Mesenchymal stem cell (in vitro differentiated cells and primary cell): ENCODE results near the gene NOP9.

Experiments used
- DNase-seq: peaks from one replicate; pipeline ENCODE4 v3.0.0-alpha.2; 2013
- H2AFZ ChIP-seq: one replicate; pipeline ENCODE4 v1.6.1; 2013; ENCODE audit warnings: low read depth, mild to moderate bottlenecking, control low read depth, inconsistent platforms, low read length, moderate library complexity
- H2AK5ac ChIP-seq: 2 replicates; pipeline ENCODE4 v1.6.1; 2013; ENCODE audit warnings: low read length, moderate library complexity, mild to moderate bottlenecking, inconsistent platforms; ENCODE audit not compliant: severe bottlenecking
- H2BK120ac ChIP-seq: one replicate; pipeline ENCODE4 v1.6.1; 2013; ENCODE audit warnings: low read depth, mild to moderate bottlenecking, inconsistent platforms, low read length, moderate library complexity
- H2BK12ac ChIP-seq, 2 experiments: one replicate each; pipeline ENCODE4 v1.6.1; 2013; ENCODE audit warnings: inconsistent platforms in 2 of 2, low read length in 2 of 2, mild to moderate bottlenecking in 2 of 2, moderate library complexity in 2 of 2, control low read depth in 1 of 2
- H2BK15ac ChIP-seq: one replicate; pipeline ENCODE4 v1.6.1; 2013; ENCODE audit warnings: mild to moderate bottlenecking, low read depth, inconsistent platforms; ENCODE audit not compliant: poor library complexity, severe bottlenecking
- H2BK5ac ChIP-seq: 2 replicates; pipeline ENCODE4 v1.6.1; 2013; ENCODE audit warnings: low read depth, mild to moderate bottlenecking, low read length, control low read depth, inconsistent platforms; ENCODE audit not compliant: poor library complexity, severe bottlenecking
- H3K14ac ChIP-seq, 2 experiments: one replicate each; pipeline ENCODE4 v1.6.1; 2013; ENCODE audit warnings: inconsistent platforms in 2 of 2, low read length in 2 of 2, control low read depth in 1 of 2, mild to moderate bottlenecking in 1 of 2, moderate library complexity in 1 of 2
- H3K18ac ChIP-seq, 2 experiments: one replicate each; pipeline ENCODE4 v1.6.1; 2013; ENCODE audit warnings: inconsistent platforms in 2 of 2, low read length in 2 of 2, control low read depth in 1 of 2, low read depth in 1 of 2, mild to moderate bottlenecking in 1 of 2
- H3K23ac ChIP-seq, 2 experiments: one replicate each; pipeline ENCODE4 v1.6.1; 2013; ENCODE audit warnings: inconsistent platforms in 2 of 2, low read length in 2 of 2, mild to moderate bottlenecking in 2 of 2, moderate library complexity in 2 of 2, control low read depth in 1 of 2
- H3K27ac ChIP-seq: 2 replicates; pipeline ENCODE4 v1.5.1; 2013; ENCODE audit warnings: mild to moderate bottlenecking, moderate library complexity, low read length, control low read depth, inconsistent platforms; ENCODE audit not compliant: poor library complexity, severe bottlenecking
- H3K27me3 ChIP-seq, 2 experiments: 2 replicates each; pipeline versions ENCODE4 v1.6.1 to v1.7.0; 2013; ENCODE audit warnings: low read length in 2 of 2, mild to moderate bottlenecking in 2 of 2, moderate library complexity in 2 of 2, control low read depth in 1 of 2, inconsistent platforms in 1 of 2; ENCODE audit not compliant: control insufficient read depth in 1 of 2, insufficient read depth in 1 of 2
- H3K36me3 ChIP-seq, 2 experiments: 2 replicates each; pipeline versions ENCODE4 v1.6.1 to v1.7.0; 2013; ENCODE audit warnings: low read length in 2 of 2, control low read depth in 1 of 2, inconsistent platforms in 1 of 2, low read depth in 1 of 2, mild to moderate bottlenecking in 1 of 2; ENCODE audit not compliant: insufficient read depth in 2 of 2, control insufficient read depth in 1 of 2
- H3K4ac ChIP-seq, 2 experiments: one replicate each; pipeline ENCODE4 v1.6.1; 2013; ENCODE audit warnings: inconsistent platforms in 2 of 2, low read length in 2 of 2, mild to moderate bottlenecking in 2 of 2, moderate library complexity in 2 of 2, control low read depth in 1 of 2, low read depth in 1 of 2
- H3K4me1 ChIP-seq: 2 replicates; pipeline ENCODE4 v1.6.1; 2013; ENCODE audit warnings: low read depth, low read length, control low read depth; ENCODE audit not compliant: control insufficient read depth, insufficient read depth
- H3K4me2 ChIP-seq: 2 replicates; pipeline ENCODE4 v1.6.1; 2013; ENCODE audit warnings: low read length, mild to moderate bottlenecking, inconsistent platforms; ENCODE audit not compliant: poor library complexity, severe bottlenecking
- H3K4me3 ChIP-seq, 2 experiments: 2 replicates each; pipeline versions ENCODE4 v1.5.1 to v1.7.0; 2013; ENCODE audit warnings: low read length in 2 of 2, mild to moderate bottlenecking in 2 of 2, control low read depth in 1 of 2, low read depth in 1 of 2; ENCODE audit not compliant: insufficient read depth in 1 of 2
- H3K79me1 ChIP-seq: replicated peaks from 2 replicates; pipeline ENCODE4 v1.6.1; 2013; ENCODE audit warnings: mild to moderate bottlenecking, control low read depth, low read length, inconsistent platforms; ENCODE audit not compliant: poor library complexity, severe bottlenecking
- H3K9ac ChIP-seq: 2 replicates; pipeline ENCODE4 v1.7.0; 2013; ENCODE audit warnings: mild to moderate bottlenecking, low read length, moderate library complexity
- H3K9me3 ChIP-seq: 2 replicates; pipeline ENCODE4 v1.7.0; 2013; ENCODE audit warnings: mild to moderate bottlenecking, low read length; ENCODE audit not compliant: control insufficient read depth
- H4K8ac ChIP-seq: one replicate; pipeline ENCODE4 v1.6.1; 2013; ENCODE audit warnings: inconsistent platforms, mild to moderate bottlenecking, low read length, moderate library complexity
- H4K91ac ChIP-seq: one replicate; pipeline ENCODE4 v1.6.1; 2013; ENCODE audit warnings: mild to moderate bottlenecking, low read length, inconsistent platforms
- WGBS: methylation state at CpG from one replicate; pipeline ENCODE4 v1.1.7; 2013; ENCODE audit warnings: mixed read lengths; 5-methylcytosine and 5-hydroxymethylcytosine counted together

Gene NOP9

DNA sequence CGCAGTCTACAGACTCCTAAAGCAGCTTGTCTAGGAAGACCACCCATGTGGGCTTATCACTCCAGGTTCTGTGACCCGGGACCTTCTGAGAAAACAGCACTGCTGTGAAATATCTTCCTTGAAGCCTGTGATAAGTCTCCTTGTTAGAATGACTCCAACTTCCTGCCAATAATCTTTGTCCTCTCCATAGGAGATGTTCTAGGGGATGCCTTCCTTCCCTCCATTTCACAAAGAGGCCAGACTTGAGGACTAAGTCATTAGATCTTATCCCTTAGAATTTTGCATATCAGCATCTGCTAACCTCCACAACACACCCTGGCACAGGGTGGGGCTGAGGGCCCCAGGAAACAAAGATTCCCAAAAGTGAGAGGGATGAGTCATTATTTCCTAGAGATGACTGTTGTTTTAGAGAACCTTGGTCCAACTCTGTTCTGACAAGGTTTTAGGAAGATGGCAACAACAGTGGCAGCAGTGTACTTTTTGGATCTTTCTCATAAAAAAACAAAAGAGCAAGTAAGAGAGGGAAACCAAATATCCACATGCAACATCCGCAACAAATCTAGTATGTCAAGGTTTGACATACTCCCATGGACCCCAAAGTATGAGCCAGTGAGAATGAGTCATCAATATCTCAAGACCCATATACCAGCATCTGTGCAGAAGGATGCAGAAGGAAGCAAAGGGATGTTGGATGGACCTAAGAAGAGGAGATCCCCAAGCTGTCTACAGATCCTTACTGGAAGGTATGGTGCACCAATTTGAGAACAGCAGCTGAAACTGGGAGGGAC is 17.7 kb downstream of the NOP9 start:
- no peak overlapping the region for H3K27ac ChIP-seq
- no peak overlapping the region for H3K4me2 ChIP-seq
- H3K27me3 ChIP-seq, result peaks cover 11 to 31% of the 10 kb centered on the region in 2 experiments
- H2BK15ac ChIP-seq, result no peak overlapping the region
- H4K91ac ChIP-seq, result no peak overlapping the region
- no peak overlapping the region for H4K8ac ChIP-seq
- no peak overlapping the region for H2BK120ac ChIP-seq
- no peaks in the 10 kb centered on the region for H3K36me3 ChIP-seq
- H2BK12ac ChIP-seq, result no peak overlapping the region
- WGBS, result 35% methylated on average over 2 of the region's 3 CpGs
- peak overlapping the region in 1 of 2 experiments; percentile 10 for H3K4ac ChIP-seq
- no peak overlapping the region for H3K9ac ChIP-seq
- peaks cover 6% of the 10 kb centered on the region for H3K4me1 ChIP-seq
- H3K79me1 ChIP-seq, result no peaks in the 10 kb centered on the region
- H3K9me3 ChIP-seq, result no peaks in the 10 kb centered on the region
- DNase-seq, result peak; percentile 13
- H3K4me3 ChIP-seq, result no peak overlapping the region
- H2AK5ac ChIP-seq, result no peak overlapping the region
- H3K18ac ChIP-seq, result no peak overlapping the region
- no peak overlapping the region for H3K23ac ChIP-seq
- no peak overlapping the region for H3K14ac ChIP-seq
- no peak overlapping the region for H2AFZ ChIP-seq
- no peak overlapping the region for H2BK5ac ChIP-seq

DNA sequence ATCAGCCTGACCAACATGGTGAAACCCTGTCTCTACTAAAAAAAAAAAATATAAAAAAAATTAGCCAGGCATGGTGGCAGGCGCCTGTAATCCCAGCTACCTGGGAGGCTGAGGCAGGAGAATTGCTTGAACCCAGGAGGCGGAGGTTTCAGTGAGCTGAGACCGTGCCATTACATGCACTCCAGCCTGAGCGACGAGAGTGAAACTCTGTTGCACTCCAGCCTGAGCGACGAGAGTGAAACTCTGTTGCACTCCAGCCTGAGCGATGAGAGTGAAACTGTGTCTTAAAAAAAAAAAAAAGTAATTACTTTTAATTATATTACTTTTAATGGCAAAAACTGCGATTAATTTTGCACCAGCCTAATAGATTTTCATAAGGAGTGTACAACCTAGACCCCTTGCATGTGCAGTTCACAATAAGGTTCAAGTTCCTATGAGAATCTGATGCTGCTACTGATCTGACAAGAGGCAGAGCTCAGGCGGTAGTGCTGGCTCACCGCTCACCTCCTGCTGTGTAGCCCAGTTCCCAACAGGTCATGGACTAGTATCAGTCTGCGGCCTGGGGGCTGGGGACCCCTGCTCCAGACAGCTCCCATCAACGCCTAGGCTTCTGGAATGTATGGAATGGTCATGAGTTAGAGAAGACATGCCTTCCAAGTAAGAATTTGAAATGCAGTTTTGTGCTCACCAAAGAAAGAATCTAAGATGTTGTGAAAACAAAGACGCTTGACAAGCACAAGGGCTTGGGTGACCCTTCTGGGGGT is 21.7 kb downstream of the NOP9 start:
- H2BK12ac ChIP-seq, result no peak overlapping the region
- H3K36me3 ChIP-seq, result no peaks in the 10 kb centered on the region
- no peak for DNase-seq
- no peak overlapping the region for H4K8ac ChIP-seq
- H3K27me3 ChIP-seq, result peaks cover 4 to 61% of the 10 kb centered on the region in 2 experiments
- H3K4me2 ChIP-seq, result no peak overlapping the region
- H3K4me1 ChIP-seq, result peaks cover 6% of the 10 kb centered on the region
- no peak overlapping the region for H2BK15ac ChIP-seq
- no peak overlapping the region for H3K18ac ChIP-seq
- H3K23ac ChIP-seq, result no peak overlapping the region
- no peak overlapping the region for H2AK5ac ChIP-seq
- no peaks in the 10 kb centered on the region for H3K9me3 ChIP-seq
- WGBS, result 74% methylated on average over 11 of the region's 14 CpGs
- H3K14ac ChIP-seq, result no peak overlapping the region
- H3K4ac ChIP-seq, result no peak overlapping the region
- H2BK5ac ChIP-seq, result no peak overlapping the region
- H4K91ac ChIP-seq, result no peak overlapping the region
- H3K79me1 ChIP-seq, result no peaks in the 10 kb centered on the region
- H3K4me3 ChIP-seq, result no peak overlapping the region
- H3K27ac ChIP-seq, result no peak overlapping the region
- no peak overlapping the region for H2AFZ ChIP-seq
- H2BK120ac ChIP-seq, result no peak overlapping the region
- H3K9ac ChIP-seq, result no peak overlapping the region

DNA sequence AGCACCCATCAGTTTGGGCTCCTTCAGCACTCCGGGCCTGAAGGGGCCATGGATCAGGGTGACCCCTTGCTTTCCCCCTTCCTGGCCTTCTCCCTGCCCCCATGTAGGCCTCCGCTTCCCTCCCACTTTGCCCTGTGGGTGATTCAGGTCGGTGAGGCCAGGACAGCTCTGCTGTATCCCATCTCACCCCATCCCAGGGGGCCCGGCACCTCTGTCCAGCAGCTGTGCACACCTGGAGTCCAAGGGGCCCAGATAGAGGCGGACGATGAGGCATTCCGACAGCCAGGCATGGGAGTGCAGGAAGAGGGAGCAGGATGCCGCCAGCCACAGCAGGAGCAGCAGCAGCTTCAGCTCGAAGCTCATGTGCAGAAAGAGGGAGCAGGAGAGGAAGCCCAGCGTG is 23.0 kb downstream of the NOP9 start:
- Histone ChIP-seq H3K14ac (no peak overlapping the region), H2BK15ac (no peak overlapping the region), H3K36me3 (no peaks in the 10 kb centered on the region), H3K27me3 (peaks cover 4 to 61% of the 10 kb centered on the region in 2 experiments), H2BK120ac (no peak overlapping the region), H3K18ac (no peak overlapping the region), H2BK5ac (no peak overlapping the region), H4K8ac (no peak overlapping the region), H2AFZ (no peak overlapping the region), H3K9ac (no peak overlapping the region), H3K4me1 (peaks cover 6% of the 10 kb centered on the region), H4K91ac (no peak overlapping the region), H3K9me3 (no peaks in the 10 kb centered on the region), H3K23ac (no peak overlapping the region), H3K4me3 (no peak overlapping the region), H3K4ac (no peak overlapping the region), H3K79me1 (no peaks in the 10 kb centered on the region), H2BK12ac (no peak overlapping the region), H3K27ac (no peak overlapping the region), H3K4me2 (no peak overlapping the region), H2AK5ac (no peak overlapping the region)
- no peak for DNase-seq
- WGBS, result 78% methylated on average over 10 of the region's 10 CpGs

DNA sequence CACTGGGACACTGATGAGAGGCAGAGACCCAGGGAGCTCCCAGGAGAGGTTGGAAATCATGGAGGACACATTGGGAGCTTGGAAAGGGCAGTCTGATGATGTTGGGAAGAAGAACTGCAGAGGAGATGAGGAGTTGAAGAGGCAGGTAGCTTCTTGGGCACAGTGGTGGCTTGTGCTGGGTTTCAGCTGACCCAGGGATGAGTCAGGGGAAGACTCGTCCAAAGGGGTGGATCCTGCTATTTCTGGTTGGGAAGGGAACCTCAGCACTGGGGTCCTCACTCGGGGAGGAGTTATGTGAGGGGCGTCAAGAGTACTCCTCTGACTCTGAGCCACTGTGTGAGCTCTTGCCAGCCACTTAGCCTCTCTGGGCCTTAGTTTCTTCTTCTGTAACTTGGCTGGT is 23.7 kb downstream of the NOP9 start:
- H3K36me3 ChIP-seq, result no peaks in the 10 kb centered on the region
- no peaks in the 10 kb centered on the region for H3K9me3 ChIP-seq
- no peak overlapping the region for H3K4ac ChIP-seq
- no peak overlapping the region for H3K23ac ChIP-seq
- H2AFZ ChIP-seq, result no peak overlapping the region
- WGBS, result 49% methylated on average over 3 of the region's 3 CpGs
- H2BK5ac ChIP-seq, result no peak overlapping the region
- no peak overlapping the region for H3K9ac ChIP-seq
- no peak overlapping the region for H2BK120ac ChIP-seq
- H2BK12ac ChIP-seq, result no peak overlapping the region
- no peak overlapping the region for H2AK5ac ChIP-seq
- H2BK15ac ChIP-seq, result no peak overlapping the region
- no peak overlapping the region for H3K27ac ChIP-seq
- peaks cover 6% of the 10 kb centered on the region for H3K4me1 ChIP-seq
- no peak overlapping the region for H3K4me2 ChIP-seq
- H3K4me3 ChIP-seq, result no peak overlapping the region
- no peak overlapping the region for H4K91ac ChIP-seq
- H3K27me3 ChIP-seq, result peaks cover 4 to 54% of the 10 kb centered on the region in 2 experiments
- H3K18ac ChIP-seq, result no peak overlapping the region
- no peak overlapping the region for H4K8ac ChIP-seq
- no peaks in the 10 kb centered on the region for H3K79me1 ChIP-seq
- H3K14ac ChIP-seq, result no peak overlapping the region
- DNase-seq, result no peak
